ENCODE results near the gene VMP1. TPM values are rescaled to one million over a fixed set of nuclear protein-coding genes. Genes with fewer than 3 reads are reported as not detected.
A peak's percentile ranks its signal among the peaks of the same experiment; 100 is the strongest.
"Not testable (repeated sequence)": the region's sequence is repeated elsewhere in the genome, so short reads cannot be mapped to it uniquely, and the experiment has no call there.

Gene VMP1
- total RNA-seq, 2 experiments from 2014 or later = 517 to 553 TPM

DNA sequence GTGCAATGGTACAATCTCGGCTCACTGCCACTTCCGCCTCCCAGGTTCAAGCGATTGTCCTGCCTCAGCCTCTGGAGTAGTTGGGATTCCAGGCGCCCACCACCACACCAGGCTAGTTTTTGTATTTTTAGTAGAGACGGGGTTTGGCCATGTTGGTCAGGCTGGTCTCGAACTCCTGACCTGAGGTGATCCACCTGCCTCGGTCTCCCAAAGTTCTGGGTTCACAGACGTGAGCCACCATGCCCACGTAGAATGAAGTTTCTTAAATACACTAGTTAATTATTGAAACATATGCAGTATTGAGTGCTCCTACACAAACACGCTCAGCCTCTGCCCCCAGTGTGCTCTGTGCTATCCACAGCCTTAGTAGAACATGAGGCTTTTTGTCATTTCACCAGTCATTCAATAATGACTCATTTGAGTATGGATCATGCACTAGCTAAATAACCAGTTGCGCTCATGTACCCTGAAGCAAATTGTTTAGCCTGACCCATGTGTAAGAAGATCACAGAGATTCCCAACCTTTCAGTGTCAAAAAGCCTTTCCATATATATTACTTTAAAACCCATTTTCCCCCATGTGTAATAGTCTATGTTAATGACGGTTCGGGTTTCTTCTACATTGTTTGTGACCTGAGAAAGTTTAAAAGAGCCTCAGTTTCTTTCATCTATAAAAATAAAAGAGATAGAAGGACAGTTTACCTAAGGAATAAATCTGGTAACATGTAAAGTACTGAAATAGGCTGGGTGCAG, 135.6 kb downstream of the VMP1 start:
- ChIA-PET CTCF (interaction anchor here (0.7 to 2.4 kb wide), 5 partner anchors 15 to 91 kb away, joined by 3 to 12 read pairs (median 4); no protein-coding TSS in a partner anchor), POLR2A (interaction anchor here (0.7 to 27.5 kb wide), 8 partner anchors 10 to 136 kb away, joined by 3 to 1283 read pairs (median 100); partner anchors contain the start of genes PTRH2, TUBD1 and VMP1)
- intact Hi-C loops (cut with micrococcal nuclease) = loop anchor here (1.0 to 10.0 kb wide), 5 partner anchors 10 to 1506 kb away; no protein-coding TSS in a partner anchor
- Mint-ChIP-seq H3K36me3 (peaks cover 58% of the 10 kb centered on the region), H3K27ac (peak overlapping the region; percentile 100), H3K27me3 (peaks cover 26% of the 10 kb centered on the region), H3K4me1 (ENCODE audit: low read depth) (peaks cover 66% of the 10 kb centered on the region), H3K4me3 (peak overlapping the region; percentile 98), H3K9me3 (peaks cover 5% of the 10 kb centered on the region)
- DNase-seq = peak; percentile 88

DNA sequence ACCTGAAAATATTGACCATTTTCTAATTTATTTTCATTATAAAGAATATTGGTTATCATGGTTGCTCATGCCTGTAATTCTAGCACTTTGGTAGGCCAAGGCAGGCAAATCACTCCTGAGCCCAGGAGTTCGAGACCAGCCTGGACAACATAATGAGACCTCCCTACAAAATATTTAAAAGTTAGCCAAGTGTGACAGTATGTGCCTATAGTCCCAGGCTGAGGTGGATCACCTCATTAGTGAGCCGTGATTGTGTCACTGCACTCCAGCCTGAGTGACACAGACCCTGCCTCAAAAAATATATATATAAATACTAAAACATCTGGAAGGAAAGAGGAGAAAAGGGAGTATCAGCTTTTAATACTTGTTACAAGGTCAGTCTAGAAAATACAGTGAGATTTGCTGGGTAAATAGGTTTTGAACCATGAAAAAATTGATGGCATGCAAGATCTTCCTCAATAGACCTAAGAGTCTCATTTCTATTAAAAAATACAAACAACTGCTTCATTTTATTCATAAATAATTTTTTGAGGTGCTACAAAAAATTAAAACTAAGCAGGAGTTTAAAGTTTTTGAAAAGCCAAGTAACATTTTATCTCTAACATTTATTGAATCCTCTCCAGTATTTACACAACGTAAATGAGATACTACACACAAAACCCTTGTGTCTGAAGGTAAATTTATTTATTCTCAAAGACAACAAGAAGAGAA, 137.6 kb downstream of the VMP1 start:
- peak; percentile 18 for DNase-seq
- Mint-ChIP-seq H3K4me1 (ENCODE audit: low read depth) (peaks cover 78% of the 10 kb centered on the region), H3K27me3 (peaks cover 13% of the 10 kb centered on the region), H3K4me3 (peak overlapping the region; percentile 60), H3K27ac (peak overlapping the region; percentile 100), H3K9me3 (peaks cover 3% of the 10 kb centered on the region), H3K36me3 (peaks cover 38% of the 10 kb centered on the region)
- ChIA-PET CTCF (no interaction called here), POLR2A (interaction anchor here (0.6 to 27.5 kb wide), 7 partner anchors 6 to 131 kb away, joined by 3 to 1283 read pairs (median 55); no protein-coding TSS in a partner anchor)
- intact Hi-C loops (cut with micrococcal nuclease) = loop anchor here (5.0 to 10.0 kb wide), 4 partner anchors 47 to 1508 kb away; partner anchors contain the start of genes CLTC, RPS6KB1 and TUBD1

GRCh38 chr17:59845595-59846393, 138.3 kb downstream of the VMP1 start:
- DNase-seq = peak; percentile 68
- Mint-ChIP-seq H3K4me1 (ENCODE audit: low read depth) (peaks cover 72% of the 10 kb centered on the region), H3K27me3 (peaks cover 6% of the 10 kb centered on the region), H3K4me3 (peak overlapping the region; percentile 60), H3K36me3 (peaks cover 31% of the 10 kb centered on the region), H3K9me3 (peaks cover 3% of the 10 kb centered on the region), H3K27ac (peak overlapping the region; percentile 100)
- intact Hi-C loops (cut with micrococcal nuclease) = loop anchor here (5.0 to 10.0 kb wide), 3 partner anchors 47 to 481 kb away; partner anchors contain the start of genes CLTC, RPS6KB1 and TUBD1
- CTCF ChIA-PET = interaction anchor here (1.0 to 5.7 kb wide), 3 partner anchors 16 to 93 kb away, joined by 3 to 58 read pairs (median 5); no protein-coding TSS in a partner anchor
- POLR2A ChIA-PET = interaction anchor here (0.6 to 27.5 kb wide), 7 partner anchors 7 to 132 kb away, joined by 3 to 1283 read pairs (median 54); no protein-coding TSS in a partner anchor

DNA sequence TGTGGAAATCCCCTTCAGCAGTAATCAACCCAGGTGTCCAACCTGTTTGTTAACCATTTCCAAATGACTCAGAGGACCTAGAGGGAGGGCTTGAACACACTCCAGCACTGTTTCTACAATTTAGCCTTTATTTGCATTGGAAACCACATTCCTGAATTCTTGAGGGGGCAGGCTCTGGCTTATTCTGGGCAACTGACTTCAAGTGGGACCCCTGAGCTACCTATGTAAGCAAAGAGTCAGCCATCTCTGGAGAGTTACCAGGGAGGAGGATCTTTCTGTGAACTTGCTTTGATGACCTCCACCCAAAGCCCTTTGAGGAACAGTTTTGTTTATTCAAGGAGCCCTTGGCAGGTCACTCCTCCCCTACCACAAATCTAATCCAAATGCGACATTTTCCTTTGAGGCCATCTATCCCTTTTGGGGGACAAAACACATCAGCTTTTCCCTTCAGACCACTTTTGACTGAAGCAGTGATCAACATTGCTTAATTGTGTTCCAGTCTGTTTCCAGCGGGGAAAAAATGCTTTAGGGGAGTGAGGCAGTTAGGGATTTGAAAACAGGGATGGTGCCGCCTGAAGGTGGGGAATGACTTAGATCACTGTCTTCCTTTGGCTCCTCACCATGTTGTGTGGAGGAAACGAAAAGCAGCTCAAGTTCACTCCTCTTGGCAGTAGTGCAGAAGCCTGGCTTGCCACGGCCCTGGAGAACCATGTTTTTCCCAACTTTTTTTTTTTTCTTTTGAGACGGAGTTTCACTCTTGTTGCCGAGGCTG, 139.1 kb downstream of the VMP1 start:
- peaks cover 23% of the 10 kb centered on the region for H3K36me3 Mint-ChIP-seq
- peak; percentile 31 for DNase-seq
- peaks cover 68% of the 10 kb centered on the region for H3K4me1 Mint-ChIP-seq (ENCODE audit: low read depth)
- intact Hi-C loops (cut with micrococcal nuclease) = loop anchor here (5.0 to 10.0 kb wide), 3 partner anchors 46 to 482 kb away; partner anchors contain the start of genes CLTC, RPS6KB1 and TUBD1
- peak overlapping the region; percentile 60 for H3K4me3 Mint-ChIP-seq
- POLR2A ChIA-PET = interaction anchor here (1.0 to 27.5 kb wide), 6 partner anchors 8 to 93 kb away, joined by 3 to 1283 read pairs (median 54); no protein-coding TSS in a partner anchor
- peaks cover 2% of the 10 kb centered on the region for H3K27me3 Mint-ChIP-seq
- no peaks in the 10 kb centered on the region for H3K9me3 Mint-ChIP-seq
- CTCF ChIA-PET = interaction anchor here (0.6 to 5.7 kb wide), 5 partner anchors 13 to 114 kb away, joined by 3 to 58 read pairs (median 4); no protein-coding TSS in a partner anchor
- H3K27ac Mint-ChIP-seq = peak overlapping the region; percentile 100

GRCh38 chr17:59848385-59848668, 140.9 kb downstream of the VMP1 start:
- intact Hi-C loops (cut with micrococcal nuclease) = loop anchor here (5.0 to 10.0 kb wide), 3 partner anchors 44 to 484 kb away; partner anchors contain the start of genes CLTC, RPS6KB1 and TUBD1
- Mint-ChIP-seq H3K4me3 (no peak overlapping the region), H3K27me3 (peaks cover 2% of the 10 kb centered on the region), H3K4me1 (ENCODE audit: low read depth) (peaks cover 77% of the 10 kb centered on the region), H3K9me3 (peaks cover 2% of the 10 kb centered on the region), H3K27ac (peak overlapping the region; percentile 49), H3K36me3 (peaks cover 8% of the 10 kb centered on the region)
- no peak for DNase-seq
- ChIA-PET CTCF (interaction anchor here (0.9 to 5.7 kb wide), 3 partner anchors 23 to 95 kb away, joined by 4 to 58 read pairs (median 5); no protein-coding TSS in a partner anchor), POLR2A (interaction anchor here (1.0 to 27.5 kb wide), 6 partner anchors 10 to 95 kb away, joined by 3 to 1283 read pairs (median 54); partner anchors contain the start of genes RPS6KB1 and TUBD1)

DNA sequence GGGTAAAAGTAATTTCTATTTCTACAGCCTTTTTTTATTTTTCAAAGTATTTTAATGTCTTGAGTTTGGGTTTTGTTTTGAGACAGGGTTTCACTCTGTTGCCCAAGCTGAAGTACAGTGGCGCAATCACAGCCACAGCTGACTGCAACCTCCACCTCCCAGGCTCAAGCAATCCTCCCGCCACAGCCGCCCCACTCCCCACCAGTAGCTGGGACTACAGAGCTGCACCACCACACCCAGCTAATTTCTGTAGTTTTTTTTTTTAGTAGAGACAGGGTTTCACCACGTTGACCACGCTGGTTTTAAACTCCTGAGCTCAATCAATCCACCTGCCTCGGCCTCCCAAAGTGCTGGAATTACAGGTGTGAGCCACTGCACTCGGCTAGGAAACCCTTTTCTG, 141.3 kb downstream of the VMP1 start:
- ChIA-PET CTCF (interaction anchor here (0.7 to 5.7 kb wide), 4 partner anchors 11 to 96 kb away, joined by 3 to 58 read pairs (median 4); no protein-coding TSS in a partner anchor), POLR2A (interaction anchor here (1.0 to 27.5 kb wide), 6 partner anchors 10 to 96 kb away, joined by 3 to 1283 read pairs (median 54); partner anchors contain the start of genes RPS6KB1 and TUBD1)
- Mint-ChIP-seq H3K4me3 (peak overlapping the region; percentile 40), H3K27me3 (peaks cover 2% of the 10 kb centered on the region), H3K27ac (peak overlapping the region; percentile 89), H3K36me3 (peaks cover 4% of the 10 kb centered on the region), H3K9me3 (peaks cover 2% of the 10 kb centered on the region), H3K4me1 (ENCODE audit: low read depth) (peaks cover 75% of the 10 kb centered on the region)
- intact Hi-C loops (cut with micrococcal nuclease) = loop anchor here (5.0 to 10.0 kb wide), 3 partner anchors 44 to 484 kb away; partner anchors contain the start of genes CLTC, RPS6KB1 and TUBD1
- DNase-seq = peak; percentile 81

GRCh38 chr17:59850311-59850710, 142.9 kb downstream of the VMP1 start:
- H3K4me3 Mint-ChIP-seq; intact Hi-C loops (cut with micrococcal nuclease); DNase-seq; H3K9me3 Mint-ChIP-seq; H3K27ac Mint-ChIP-seq; H3K27me3 Mint-ChIP-seq; H3K36me3 Mint-ChIP-seq: not testable (repeated sequence)
- ChIA-PET POLR2A (interaction anchor here (0.9 to 27.5 kb wide), 5 partner anchors 10 to 97 kb away, joined by 3 to 1283 read pairs (median 55); no protein-coding TSS in a partner anchor), CTCF (interaction anchor here (0.6 to 5.7 kb wide), 3 partner anchors 25 to 103 kb away, joined by 5 to 58 read pairs (median 6); no protein-coding TSS in a partner anchor)
- peaks cover 63% of the 10 kb centered on the region for H3K4me1 Mint-ChIP-seq (ENCODE audit: low read depth)

DNA sequence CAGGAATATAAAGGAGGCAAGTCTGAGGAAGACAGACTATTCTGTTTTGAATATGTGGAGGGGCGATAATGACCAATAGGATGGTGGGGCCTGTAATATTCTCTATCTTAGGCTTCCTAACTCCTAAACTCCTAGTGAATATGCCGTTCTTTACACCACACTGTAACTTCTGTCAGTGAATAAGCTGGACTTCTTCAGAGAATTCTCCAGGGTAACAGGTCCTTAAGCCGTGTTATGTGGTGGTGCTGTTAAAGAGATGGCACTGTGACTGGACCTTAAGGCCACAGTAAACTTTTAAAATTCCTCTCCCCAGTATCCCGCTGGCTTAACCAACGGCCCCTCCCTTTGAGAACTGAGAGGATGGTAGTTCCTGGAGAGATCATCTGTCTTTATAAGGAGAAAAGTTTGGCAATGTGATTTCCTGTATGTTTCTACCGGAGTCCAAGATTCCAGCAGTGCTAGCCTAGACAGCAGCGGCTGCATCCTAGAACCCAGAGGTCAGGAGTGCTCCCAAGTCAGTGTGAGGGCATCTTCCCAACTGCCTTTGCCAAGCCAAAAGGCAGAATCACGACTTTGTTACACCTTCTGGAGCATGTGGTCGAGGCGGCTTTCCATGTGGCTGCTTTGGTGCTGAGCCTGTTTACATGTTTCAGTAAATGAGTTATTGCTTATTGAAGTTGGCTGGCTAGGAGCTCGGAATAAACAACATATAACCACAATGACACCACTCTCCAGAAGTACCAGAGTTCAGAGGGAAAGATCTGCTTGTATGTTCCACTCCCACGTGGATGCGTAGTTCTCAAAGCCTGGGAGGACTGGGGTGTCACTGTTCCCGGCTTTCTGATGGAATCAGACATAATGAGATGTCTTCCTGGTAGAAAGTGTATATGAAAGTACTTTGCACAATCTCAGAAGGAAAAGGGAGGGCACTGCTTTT, 144.3 kb downstream of the VMP1 start:
- CTCF ChIA-PET = interaction anchor here (1.6 to 1.7 kb wide), 2 partner anchors 14 to 104 kb away, joined by 8 to 10 read pairs; no protein-coding TSS in a partner anchor
- no peak for DNase-seq
- POLR2A ChIA-PET = interaction anchor here (2.7 to 16.8 kb wide), 2 partner anchors 22 to 97 kb away, joined by 10 to 923 read pairs; no protein-coding TSS in a partner anchor
- H3K27me3 Mint-ChIP-seq = no peaks in the 10 kb centered on the region
- H3K9me3 Mint-ChIP-seq = peaks cover 2% of the 10 kb centered on the region
- intact Hi-C loops (cut with micrococcal nuclease) = no loop called here
- peak overlapping the region; percentile 24 for H3K27ac Mint-ChIP-seq
- no peak overlapping the region for H3K4me3 Mint-ChIP-seq
- H3K36me3 Mint-ChIP-seq = peaks cover 2% of the 10 kb centered on the region
- H3K4me1 Mint-ChIP-seq (ENCODE audit: low read depth) = peaks cover 55% of the 10 kb centered on the region

- ChIA-PET POLR2A (interaction anchor here (0.6 to 2.7 kb wide), 5 partner anchors 10 to 101 kb away, joined by 3 to 10 read pairs (median 3); no protein-coding TSS in a partner anchor), CTCF (interaction anchor here (0.9 to 1.7 kb wide), 9 partner anchors 15 to 118 kb away, joined by 3 to 10 read pairs (median 3); no protein-coding TSS in a partner anchor)
- not testable (repeated sequence) for H3K27me3 Mint-ChIP-seq, DNase-seq, H3K9me3 Mint-ChIP-seq, H3K36me3 Mint-ChIP-seq
- intact Hi-C loops (cut with micrococcal nuclease) = loop anchor here (1.0 kb wide), 3 partner anchors 10 to 100 kb away; no protein-coding TSS in a partner anchor
- peaks cover 50% of the 10 kb centered on the region for H3K4me1 Mint-ChIP-seq (ENCODE audit: low read depth)
- peak overlapping the region; percentile 12 for H3K4me3 Mint-ChIP-seq
- H3K27ac Mint-ChIP-seq = peak overlapping the region; percentile 84
Measured at GRCh38 chr17:59852847-59853167, 145.4 kb downstream of the VMP1 start.

Measured in activated CD4-positive, alpha-beta memory T cell treated with anti-CD3 and anti-CD28 coated beads for 36 hours (primary cell).